Erythroblast (primary cell): Measurements from ENCODE around the gene GPX2.

Experiments
- GATA1 ChIP-seq: IDR thresholded peaks from 2 replicates; pipeline ENCODE4 v1.6.1; 2011; ENCODE audit warnings: low read depth, mild to moderate bottlenecking, control low read depth, low read length, moderate library complexity
- POLR2A ChIP-seq: IDR thresholded peaks from 2 replicates; pipeline ENCODE4 v1.6.1; 2011; ENCODE audit warnings: mild to moderate bottlenecking, low read length

DNA sequence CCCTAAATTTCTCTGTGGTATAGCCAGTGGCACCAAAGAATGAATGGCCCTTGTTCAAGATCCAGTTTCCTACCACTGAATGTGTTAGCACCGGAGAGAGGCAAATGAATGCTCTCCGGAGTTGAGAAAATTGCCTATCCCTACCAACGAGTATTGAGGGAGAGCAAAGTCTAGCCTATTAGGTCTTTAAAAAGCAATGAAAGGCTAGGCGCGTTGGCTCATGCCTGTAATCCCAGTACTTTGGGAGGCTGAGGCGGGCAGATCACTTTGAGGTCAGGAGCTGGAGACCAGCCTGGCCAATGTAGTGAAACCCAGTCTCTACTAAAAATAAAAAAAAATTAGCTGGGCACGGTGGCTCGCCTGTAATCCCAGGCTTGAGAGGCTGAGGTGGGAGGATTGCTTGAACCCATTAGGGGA is 30.5 kb upstream of the GPX2 start:
- TF ChIP-seq POLR2A: no peak
- no peak for TF ChIP-seq GATA1
